HUES64 (cell line): ENCODE measurements around the gene PSMC6.
"Not testable (repeated sequence)": the region's sequence is repeated elsewhere in the genome, so short reads cannot be mapped to it uniquely, and the experiment has no call there.

Experiments
- H3K27ac ChIP-seq: 2 replicates; pipeline ENCODE4 v1.7.0; 2013; ENCODE audit warnings: low read depth, low read length, inconsistent platforms
- H3K27me3 ChIP-seq: 2 replicates; pipeline ENCODE4 v1.6.1; 2013; ENCODE audit warnings: mild to moderate bottlenecking, low read length; ENCODE audit not compliant: insufficient read depth
- H3K36me3 ChIP-seq: 2 replicates; pipeline ENCODE4 v1.6.1; 2013; ENCODE audit warnings: mild to moderate bottlenecking, low read length; ENCODE audit not compliant: insufficient read depth
- H3K4me1 ChIP-seq: 2 replicates; pipeline ENCODE4 v1.6.1; 2013; ENCODE audit warnings: mild to moderate bottlenecking, low read length, moderate library complexity; ENCODE audit not compliant: insufficient read depth
- H3K4me3 ChIP-seq: 2 replicates; pipeline ENCODE4 v1.5.1; 2013; ENCODE audit warnings: mild to moderate bottlenecking, low read length, moderate library complexity
- H3K9ac ChIP-seq: 2 replicates; pipeline ENCODE4 v1.6.1; 2013; ENCODE audit warnings: mild to moderate bottlenecking, low read depth, low read length
- H3K9me3 ChIP-seq: 2 replicates; pipeline ENCODE4 v1.6.1; 2013; ENCODE audit warnings: low read depth, low read length; ENCODE audit not compliant: insufficient read depth
- WGBS: fragments of 150-250, 120-280 bp; methylation state at CpG from one replicate; pipeline ENCODE4 v1.1.7; 2013; ENCODE audit warnings: missing lambda C conversion rate; 5-methylcytosine and 5-hydroxymethylcytosine counted together

PSMC6 gene

DNA sequence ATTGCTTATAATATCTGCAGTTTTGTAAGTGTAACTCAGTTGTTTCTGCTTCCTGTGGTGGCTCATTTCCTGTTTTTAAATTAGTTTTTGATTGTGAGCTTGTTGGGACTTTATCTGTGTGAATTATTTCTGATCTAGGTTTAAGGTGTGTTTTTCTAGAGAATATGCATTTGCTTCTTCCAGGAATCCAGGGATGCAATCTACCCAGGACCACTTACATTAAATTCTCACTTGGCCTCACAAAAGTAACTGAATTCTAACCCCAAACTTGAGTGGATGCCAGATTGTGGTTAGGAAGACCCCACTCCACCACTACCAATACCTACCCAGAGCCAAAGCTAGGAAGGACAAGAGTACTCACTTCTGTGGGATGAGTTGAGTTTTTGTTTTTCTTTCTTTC is 34.9 kb downstream of the PSMC6 start:
- no peak overlapping the region for H3K9ac ChIP-seq
- H3K27ac ChIP-seq = no peak overlapping the region
- no peaks in the 10 kb centered on the region for H3K27me3 ChIP-seq
- H3K36me3 ChIP-seq = peaks cover 30% of the 10 kb centered on the region
- no peaks in the 10 kb centered on the region for H3K9me3 ChIP-seq
- peaks cover 10% of the 10 kb centered on the region; the same call in 1 of the 2 replicates for H3K4me1 ChIP-seq
- H3K4me3 ChIP-seq = no peak overlapping the region

- Histone ChIP-seq H3K9me3 (no peaks in the 10 kb centered on the region), H3K27me3 (no peaks in the 10 kb centered on the region), H3K9ac (no peak overlapping the region), H3K4me1 (no peaks in the 10 kb centered on the region), H3K36me3 (peaks cover 77% of the 10 kb centered on the region), H3K27ac (no peak overlapping the region), H3K4me3 (no peak overlapping the region)
- 94% methylated on average over 7 of the region's 8 CpGs for WGBS
Observed at GRCh38 chr14:52748647-52749292, 41.8 kb downstream of the PSMC6 start.

DNA sequence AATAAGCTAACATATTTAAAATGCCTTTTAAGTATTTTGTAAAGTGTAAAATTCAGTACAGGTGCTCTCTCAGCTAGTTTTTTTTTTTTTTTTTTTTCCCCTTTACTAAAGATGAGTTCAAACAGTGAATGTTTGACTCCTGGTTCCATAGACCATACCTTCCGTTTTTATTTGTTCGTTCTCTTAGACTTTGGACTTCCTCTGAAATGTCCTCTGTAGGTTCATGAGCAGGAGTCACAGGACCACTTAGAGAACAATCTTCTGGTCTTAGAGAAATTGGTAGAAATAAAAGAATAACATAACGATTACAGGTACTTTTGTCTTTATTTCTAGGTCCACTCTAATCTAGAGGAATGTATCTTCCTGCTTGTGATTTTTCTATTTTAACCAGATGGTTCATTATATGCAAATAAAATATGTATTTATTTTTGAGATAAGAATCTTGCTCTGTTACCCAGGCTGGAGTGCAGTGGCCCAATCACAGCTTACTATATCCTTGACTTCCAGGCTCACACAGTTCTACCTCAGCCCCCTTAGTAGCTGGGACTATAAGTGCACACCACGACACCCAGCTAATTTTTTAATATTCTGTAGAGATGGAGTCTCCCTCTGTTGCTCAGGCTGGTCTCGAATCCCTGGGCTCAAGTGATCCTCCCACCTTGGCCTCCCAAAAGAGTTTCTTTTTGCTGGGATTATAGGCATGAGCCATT is 48.8 kb downstream of the PSMC6 start:
- WGBS = 97% methylated on average over 5 of the region's 5 CpGs

DNA sequence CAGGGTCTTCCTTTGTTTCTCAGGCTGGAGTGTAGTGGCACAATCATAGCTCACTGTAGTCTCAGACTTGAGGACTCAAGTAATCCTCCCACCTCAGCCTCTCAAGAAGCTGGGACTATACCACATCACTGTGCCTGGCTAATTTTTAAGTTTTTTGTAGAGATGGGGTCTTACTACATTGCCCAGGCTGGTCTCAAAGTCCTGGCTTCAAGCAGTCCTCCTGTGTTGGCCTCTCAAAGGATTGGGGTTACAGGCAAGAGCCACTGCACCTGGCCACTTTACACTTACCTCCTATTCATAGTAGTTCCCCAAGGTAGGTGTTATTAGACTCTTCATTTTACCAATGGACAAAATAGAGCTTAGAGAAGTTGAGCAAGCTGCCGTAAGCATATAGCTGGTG is 52.1 kb downstream of the PSMC6 start:
- Histone ChIP-seq H3K27me3 (no peaks in the 10 kb centered on the region), H3K27ac (no peak overlapping the region), H3K9ac (no peak overlapping the region), H3K4me3 (no peak overlapping the region), H3K36me3 (peaks cover 61% of the 10 kb centered on the region), H3K9me3 (no peaks in the 10 kb centered on the region), H3K4me1 (no peaks in the 10 kb centered on the region)
- WGBS = no CpG with 5 or more reads among the region's 1 CpG

More for the DNA sequence above, 48.8 kb downstream of the PSMC6 start:
- Histone ChIP-seq H3K27me3 (no peaks in the 10 kb centered on the region), H3K9ac (no peak overlapping the region), H3K36me3 (peaks cover 64% of the 10 kb centered on the region), H3K9me3 (no peaks in the 10 kb centered on the region), H3K27ac (no peak overlapping the region), H3K4me1 (no peaks in the 10 kb centered on the region), H3K4me3 (no peak overlapping the region)

DNA sequence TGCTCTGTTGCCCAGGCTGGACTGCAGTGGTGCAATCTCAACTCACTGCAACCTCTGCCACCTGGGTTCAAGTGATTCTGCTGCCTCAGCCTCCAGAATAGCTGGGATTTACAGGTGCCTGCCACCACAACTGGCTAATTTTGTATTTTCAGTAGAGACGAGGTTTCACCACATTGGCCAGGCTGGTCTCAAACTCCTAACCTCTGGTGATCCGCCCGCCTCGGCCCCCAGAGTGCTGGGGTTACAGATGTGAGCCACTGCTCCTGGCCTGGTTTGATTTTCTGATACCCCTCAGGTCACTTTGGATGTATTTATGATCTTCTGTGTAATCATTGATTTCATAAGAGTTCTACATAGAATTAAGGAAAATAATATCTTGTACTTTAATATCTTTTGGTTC is 55.9 kb downstream of the PSMC6 start:
- not testable (repeated sequence) for H3K27me3 ChIP-seq, H3K27ac ChIP-seq, H3K4me1 ChIP-seq, H3K9ac ChIP-seq, H3K9me3 ChIP-seq, H3K4me3 ChIP-seq
- H3K36me3 ChIP-seq = peaks cover 70% of the 10 kb centered on the region
- WGBS = 95% methylated on average over 4 of the region's 4 CpGs

DNA sequence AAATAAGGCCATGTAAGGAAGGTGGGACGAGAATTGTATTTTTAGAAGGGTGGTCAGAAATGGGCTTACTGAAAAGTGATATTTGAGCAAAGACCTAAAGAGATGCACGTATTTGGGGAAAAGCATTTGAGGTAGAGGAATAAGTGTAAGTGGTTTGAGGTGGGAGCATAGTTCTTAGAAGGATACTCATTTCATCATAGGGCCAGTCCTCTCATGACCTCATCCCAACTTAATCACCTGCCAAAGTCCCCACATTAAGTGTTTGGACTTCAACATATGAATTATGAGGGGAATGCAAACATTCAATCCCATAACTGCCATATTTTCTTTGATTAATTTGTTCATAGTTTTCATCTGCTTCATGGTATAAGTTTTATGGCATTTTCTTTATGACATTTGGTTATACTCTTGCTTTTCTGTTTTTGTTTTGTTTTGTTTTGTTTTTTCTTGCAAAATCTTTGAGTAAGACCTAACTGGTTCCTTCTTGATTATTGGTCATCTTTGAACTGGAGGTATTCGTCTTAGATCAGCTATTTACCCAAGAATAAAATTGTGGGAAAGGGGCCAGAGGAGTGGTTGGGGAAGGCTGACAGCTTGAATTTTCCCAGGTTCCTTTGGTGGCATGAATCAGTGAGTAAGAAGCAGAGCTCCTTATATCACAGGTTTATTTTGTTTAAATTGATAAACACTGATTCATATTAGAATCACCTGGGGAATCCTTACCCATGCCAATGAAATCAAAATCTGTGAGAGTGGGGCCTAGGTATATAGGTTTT is 60.2 kb downstream of the PSMC6 start:
- no peak overlapping the region for H3K4me3 ChIP-seq
- H3K27ac ChIP-seq = no peak overlapping the region
- H3K27me3 ChIP-seq = no peaks in the 10 kb centered on the region
- H3K4me1 ChIP-seq = no peaks in the 10 kb centered on the region
- no peaks in the 10 kb centered on the region for H3K9me3 ChIP-seq
- no peak overlapping the region for H3K9ac ChIP-seq
- peaks cover 78% of the 10 kb centered on the region for H3K36me3 ChIP-seq
- 91% methylated on average over 3 of the region's 3 CpGs for WGBS

- peaks cover 89% of the 10 kb centered on the region for H3K36me3 ChIP-seq
- no peaks in the 10 kb centered on the region for H3K27me3 ChIP-seq
- no peak overlapping the region for H3K4me3 ChIP-seq
- no peak overlapping the region for H3K27ac ChIP-seq
- H3K9me3 ChIP-seq = no peaks in the 10 kb centered on the region
- no peak overlapping the region for H3K9ac ChIP-seq
- no peaks in the 10 kb centered on the region for H3K4me1 ChIP-seq
Observed at GRCh38 chr14:52769887-52770286, 62.9 kb downstream of the PSMC6 start.

DNA sequence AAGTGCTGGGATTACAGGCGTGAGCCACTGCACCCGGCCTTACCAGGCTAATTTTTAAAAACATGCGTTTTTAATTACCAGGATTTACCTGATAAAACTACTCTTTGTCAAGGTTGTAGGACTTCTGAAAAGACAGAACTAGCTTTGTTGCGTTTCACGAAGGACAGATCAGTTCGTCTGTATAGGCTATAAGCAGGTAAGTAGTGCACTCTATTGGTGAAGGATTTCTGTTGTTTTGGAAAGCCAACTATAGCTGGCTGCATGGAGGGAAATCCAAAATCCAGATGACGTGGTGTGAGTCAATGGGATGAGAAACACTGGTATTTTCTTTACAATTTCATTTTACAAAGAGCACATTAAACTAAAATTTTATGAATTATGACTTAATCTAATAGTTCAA is 69.8 kb downstream of the PSMC6 start:
- H3K27ac ChIP-seq = no peak overlapping the region
- H3K9ac ChIP-seq = no peak overlapping the region
- WGBS = 94% methylated on average over 7 of the region's 7 CpGs
- H3K4me3 ChIP-seq = no peak overlapping the region
- no peaks in the 10 kb centered on the region for H3K9me3 ChIP-seq
- peaks cover 92% of the 10 kb centered on the region for H3K36me3 ChIP-seq
- H3K4me1 ChIP-seq = no peaks in the 10 kb centered on the region
- no peaks in the 10 kb centered on the region for H3K27me3 ChIP-seq
